Stomach (tissue), 4 donors: ENCODE measurements around the gene LRP6.

Experiments
- CTCF ChIP-seq, 7 experiments: fragments of 450-650 bp in 4 of 7; fragments of 200-600 bp in 3 of 7; sonication (generic) in 3 of 7; IDR thresholded peaks; one replicate each; pipeline ENCODE4 v1.5.1; 2016 to 2019; ENCODE audit warnings: antibody characterized with exemption in 7 of 7, control low read depth in 2 of 7, mild to moderate bottlenecking in 1 of 7
- POLR2A ChIP-seq, 4 donors: fragments of 450-650 bp; IDR thresholded peaks; one replicate each; pipeline ENCODE4 v1.6.1; 2016; ENCODE audit warnings: antibody characterized with exemption in 4 of 4, control low read depth in 2 of 4, mild to moderate bottlenecking in 1 of 4, moderate library complexity in 1 of 4

DNA sequence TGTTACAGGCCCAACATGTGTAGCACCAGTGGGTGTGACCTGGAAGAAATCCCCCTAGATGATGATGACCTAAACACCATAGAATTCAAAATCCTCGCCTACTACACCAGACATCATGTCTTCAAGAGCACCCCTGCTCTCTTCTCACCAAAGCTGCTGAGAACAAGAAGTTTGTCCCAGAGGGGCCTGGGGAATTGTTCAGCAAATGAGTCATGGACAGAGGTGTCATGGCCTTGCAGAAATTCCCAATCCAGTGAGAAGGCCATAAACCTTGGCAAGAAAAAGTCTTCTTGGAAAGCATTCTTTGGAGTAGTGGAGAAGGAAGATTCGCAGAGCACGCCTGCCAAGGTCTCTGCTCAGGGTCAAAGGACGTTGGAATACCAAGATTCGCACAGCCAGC is 187.6 kb downstream of the LRP6 start:
- TF ChIP-seq CTCF (IDR thresholded peaks at IDR 0.05) (no peak), POLR2A (IDR thresholded peaks at IDR 0.05) (no peak)
